HG03064 (cell line): ENCODE data around the gene SPATA31C1.
"Not testable (repeated sequence)": the region's sequence is repeated elsewhere in the genome, so short reads cannot be mapped to it uniquely, and the experiment has no call there.

Experiments
- ATAC-seq: cut with Tn5 transposase; IDR thresholded peaks from one replicate; pipeline ENCODE4 v1.9.1; 2021; ENCODE audit warnings: low read depth; ENCODE audit not compliant: unreplicated experiment

The SPATA31C1 gene

DNA sequence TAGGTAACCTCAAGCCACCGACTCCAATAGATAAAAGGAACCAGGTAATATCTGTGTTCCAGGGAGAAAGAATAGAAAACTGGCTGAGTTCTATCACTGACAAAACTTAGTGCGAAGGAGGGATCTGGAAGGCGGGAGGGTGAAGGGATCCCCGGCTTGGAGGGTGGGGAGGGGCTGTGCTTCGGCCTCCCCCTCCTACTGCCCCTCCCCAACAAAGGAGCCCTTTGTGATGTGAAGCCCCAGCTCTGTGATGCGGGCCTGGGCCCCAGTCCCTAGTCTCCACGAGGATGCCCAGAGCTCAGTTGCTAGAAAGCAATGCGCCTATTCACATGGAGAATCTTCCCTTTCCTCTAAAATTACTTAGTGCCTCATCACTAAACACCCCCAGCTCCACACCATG lies at the start of gene SPATA31C1:
Gene SPATA31C1 (plus strand): TSS at position 301 of the 400 bp plus-strand sequence.
- ATAC-seq = not testable (repeated sequence)

DNA sequence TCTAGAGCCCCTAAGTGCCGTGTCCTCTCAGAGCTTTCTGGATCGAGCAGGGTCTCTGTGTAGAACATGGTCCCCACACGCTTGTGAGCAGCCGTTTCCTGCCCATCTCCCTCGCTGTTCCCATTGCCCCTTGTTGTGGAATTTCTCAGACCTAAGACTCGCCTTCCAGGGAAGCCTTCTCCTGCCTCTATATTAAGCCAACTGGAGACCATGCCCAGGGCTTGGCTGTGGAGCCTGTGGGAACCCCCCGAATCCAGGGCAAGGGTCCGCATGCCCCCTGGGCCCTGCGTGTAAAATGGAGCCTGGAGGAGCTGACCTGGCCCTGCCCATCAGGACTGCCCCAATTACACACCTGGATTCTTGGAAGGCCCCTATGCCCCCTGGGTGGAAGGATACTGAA lies 49.6 kb upstream of the SPATA31C1 start:
- no peak for ATAC-seq

DNA sequence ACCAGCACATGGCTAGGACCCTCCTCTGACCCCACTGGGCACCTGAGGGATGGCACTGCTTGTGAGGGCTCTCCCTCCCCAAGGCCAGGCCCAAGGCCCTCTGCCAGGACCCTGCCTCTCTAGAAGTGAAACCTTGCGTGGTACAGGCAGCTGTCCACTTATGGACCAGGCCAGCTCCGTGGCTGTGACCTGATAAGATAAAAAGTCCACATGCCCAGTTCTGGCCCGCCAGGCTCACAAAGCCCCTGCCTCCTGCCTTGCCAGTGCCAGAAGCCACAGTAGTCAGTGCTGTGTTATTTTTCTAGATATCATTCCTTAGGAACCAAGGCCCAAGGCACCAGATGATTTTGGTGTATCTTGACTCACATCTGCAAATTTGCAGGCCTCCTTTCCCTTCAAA lies 49.1 kb upstream of the SPATA31C1 start:
- no peak for ATAC-seq

DNA sequence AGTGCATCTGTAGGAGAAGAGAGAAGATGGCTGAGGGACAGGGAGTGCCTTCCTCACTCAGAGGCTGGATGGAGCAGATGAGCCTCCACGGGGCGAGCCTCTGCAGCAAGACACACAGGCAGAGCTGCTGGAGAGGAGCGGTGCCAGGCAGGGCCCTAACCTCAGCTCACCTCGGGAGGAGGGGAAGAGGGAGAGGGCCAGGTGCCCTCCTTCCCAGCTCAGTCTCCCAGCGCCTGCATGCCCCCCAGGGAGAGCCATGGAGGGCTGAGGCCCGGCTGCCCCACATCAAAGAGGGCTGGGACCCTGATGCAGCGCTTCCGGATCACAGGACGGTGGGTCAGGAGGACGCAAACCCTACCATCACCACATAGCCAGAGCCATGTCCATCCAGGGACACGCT lies 48.7 kb upstream of the SPATA31C1 start:
- ATAC-seq = no peak

DNA sequence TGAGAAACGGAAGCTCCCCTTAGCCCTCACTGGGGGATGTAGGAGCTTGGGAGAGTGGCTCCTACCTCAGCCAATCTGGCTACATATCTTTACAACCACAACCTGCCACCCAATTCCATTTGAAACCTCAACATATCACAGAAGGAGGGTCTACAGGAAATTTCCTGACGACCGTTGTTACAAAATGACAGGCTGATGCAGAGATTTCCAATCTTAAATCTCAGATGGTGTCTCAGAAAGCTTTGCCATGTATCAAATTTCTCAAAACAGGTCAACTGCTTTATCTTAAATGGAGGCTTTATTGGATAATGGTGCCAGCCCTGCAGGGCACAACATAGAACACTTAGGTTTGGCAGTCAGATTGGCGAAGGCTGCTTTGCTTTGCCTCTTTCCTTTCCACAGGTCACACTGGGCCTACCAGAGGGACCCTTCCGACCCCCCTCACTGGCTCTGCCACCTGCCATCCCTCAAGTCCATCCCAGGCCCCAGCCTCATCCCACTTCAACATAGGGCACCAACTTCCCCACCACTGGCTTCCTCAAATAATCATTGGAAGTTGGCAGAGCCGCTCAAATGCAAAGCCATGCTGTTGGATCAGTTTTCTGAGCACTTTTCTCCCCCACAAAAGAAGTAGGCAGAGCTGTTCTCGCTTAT lies 46.2 kb upstream of the SPATA31C1 start:
- ATAC-seq = no peak

DNA sequence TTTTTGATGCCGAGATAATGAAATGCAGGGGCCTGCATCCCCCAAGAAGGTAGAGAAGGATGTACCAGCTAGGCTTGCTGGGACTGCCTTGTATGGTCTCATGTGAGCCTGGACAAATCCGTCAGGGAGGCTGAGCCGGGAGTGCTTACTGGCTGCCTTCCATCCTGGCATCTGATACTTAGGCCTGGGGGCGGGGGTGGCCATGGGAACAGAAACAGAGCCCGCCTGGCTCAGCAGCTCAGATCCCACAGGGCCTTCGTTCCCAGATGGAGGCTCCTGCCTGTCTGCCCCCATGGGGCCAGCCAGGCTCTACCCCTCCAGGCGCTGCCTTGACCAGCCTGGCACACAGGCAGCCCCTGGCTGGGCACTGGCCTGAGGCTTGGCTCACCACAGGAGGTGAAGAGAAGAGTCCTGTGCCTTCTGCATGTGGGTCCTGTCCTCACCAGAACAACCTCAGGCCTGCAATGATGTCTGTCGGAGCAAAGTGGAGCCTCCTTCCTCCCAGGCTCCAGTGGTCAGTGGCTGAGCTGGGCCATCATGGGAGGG lies 45.6 kb upstream of the SPATA31C1 start:
- no peak for ATAC-seq

DNA sequence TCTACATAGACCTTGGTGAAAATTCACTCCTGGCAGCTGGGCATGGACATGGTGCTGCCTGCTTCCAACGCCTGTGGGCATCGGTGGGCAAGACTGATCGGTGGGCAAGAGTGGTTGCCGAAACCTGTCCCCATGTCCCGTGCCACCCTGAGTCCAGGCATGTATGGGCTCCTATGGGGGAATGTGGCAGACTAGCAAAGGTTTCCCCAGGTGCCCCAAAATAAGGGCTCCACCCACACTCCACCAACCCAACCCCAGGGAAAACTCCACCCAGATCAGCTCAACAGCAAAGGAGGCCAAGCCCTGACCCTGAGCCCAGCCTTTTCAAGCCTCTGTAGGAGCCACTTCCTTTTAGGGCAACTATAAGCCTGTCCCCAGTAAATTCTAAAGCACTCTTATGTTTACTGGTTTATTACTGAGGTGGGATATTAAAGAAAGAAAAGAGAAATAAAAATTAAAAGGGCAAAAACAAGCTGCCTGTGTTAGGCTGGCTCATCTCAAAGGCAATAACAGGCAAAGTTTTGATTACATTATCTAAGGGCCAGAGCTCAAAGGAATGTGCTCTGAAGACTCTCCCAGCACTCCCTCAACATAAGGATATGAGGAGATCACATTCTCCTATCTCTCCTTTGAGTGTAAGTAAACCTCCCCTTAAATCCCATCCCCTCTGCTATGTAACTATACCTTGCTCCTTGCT lies 44.0 kb upstream of the SPATA31C1 start:
- ATAC-seq = no peak

DNA sequence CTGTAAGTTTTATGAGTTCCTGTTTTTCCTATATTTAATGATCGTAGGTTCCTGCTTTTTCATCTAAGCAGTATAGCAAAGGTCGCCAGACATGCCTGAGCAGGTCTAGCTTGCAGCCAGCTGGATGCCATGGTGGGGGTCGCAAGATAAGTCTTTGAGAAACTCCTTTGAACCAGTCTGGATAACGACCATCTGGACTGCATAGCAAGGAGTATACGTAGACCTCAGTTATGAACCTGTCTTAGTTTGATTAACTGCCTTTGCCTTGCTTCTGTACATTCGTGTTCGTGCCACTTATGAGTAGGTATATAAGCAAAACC lies 43.5 kb upstream of the SPATA31C1 start:
- ATAC-seq = no peak

DNA sequence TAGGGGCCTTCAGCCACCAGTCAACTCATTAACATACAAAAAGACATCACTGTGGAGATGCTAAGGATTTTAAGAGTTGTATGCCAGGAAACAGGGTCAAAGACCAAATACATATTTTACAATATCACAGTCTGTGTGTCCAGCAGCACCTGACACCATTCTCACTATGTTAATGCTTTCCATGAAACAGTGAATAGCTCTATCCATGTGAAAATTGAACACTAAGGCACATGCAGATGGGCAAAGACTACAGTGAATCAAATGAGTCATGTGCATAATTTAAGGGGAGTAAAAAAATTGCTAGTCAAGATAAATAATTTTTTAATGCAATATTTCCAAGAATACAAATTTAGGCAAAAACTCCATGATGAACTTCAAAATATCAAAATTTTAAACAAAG lies 42.7 kb upstream of the SPATA31C1 start:
- ATAC-seq = no peak

DNA sequence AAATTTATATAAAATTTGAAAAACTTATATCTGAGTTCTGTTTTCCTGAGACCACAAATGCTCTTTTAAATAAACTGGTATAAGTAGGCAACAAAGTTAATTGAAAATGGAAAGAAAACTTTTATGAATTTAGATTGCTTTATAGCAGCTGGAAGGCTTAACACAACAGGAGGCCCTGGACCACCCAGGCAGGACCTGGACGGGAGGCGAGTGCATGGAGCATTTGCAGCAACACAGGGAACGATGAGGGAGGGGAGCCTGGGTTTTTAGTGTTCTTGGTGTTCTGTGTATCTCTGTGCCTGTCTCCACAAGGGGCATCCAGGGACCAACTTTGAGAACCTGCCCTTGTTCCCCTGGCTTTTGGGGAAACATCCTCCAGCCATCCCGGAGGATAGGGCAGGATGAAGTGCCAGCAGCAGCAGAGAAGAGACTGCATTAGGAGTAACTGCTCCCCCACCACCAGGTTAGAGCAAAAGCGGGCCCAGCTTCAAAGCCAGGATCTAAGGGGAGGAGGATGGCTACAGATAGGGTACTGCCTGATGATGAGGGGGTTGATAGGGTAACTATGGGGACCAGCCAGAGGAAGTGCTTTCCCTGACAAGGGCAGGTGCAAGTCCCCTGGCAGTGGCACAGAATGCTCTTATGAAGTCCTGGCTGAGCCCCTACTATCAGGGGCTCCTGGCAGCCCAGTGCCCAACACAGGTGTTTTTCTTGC lies 41.8 kb upstream of the SPATA31C1 start:
- no peak for ATAC-seq

DNA sequence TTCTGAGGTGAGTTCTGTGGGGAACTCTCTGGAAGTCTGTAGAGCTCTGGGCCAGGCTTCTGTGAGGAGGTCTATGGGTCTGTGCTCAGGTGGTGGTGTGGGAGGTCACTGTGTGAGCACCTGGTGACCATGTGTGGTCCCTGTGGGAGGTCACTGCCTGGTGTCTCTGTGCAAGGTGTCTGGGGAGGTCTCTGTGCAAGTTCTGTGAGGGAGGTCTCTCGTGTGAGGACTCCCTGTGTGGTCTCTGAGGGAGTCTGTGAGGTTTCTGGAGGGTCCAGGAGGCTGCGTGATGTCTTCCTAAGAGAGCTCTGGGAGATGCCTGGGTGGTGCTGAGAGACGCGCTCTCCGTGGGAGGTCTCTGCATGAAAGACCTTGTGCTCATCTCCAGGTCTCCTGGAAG lies 41.1 kb upstream of the SPATA31C1 start:
- ATAC-seq = no peak

DNA sequence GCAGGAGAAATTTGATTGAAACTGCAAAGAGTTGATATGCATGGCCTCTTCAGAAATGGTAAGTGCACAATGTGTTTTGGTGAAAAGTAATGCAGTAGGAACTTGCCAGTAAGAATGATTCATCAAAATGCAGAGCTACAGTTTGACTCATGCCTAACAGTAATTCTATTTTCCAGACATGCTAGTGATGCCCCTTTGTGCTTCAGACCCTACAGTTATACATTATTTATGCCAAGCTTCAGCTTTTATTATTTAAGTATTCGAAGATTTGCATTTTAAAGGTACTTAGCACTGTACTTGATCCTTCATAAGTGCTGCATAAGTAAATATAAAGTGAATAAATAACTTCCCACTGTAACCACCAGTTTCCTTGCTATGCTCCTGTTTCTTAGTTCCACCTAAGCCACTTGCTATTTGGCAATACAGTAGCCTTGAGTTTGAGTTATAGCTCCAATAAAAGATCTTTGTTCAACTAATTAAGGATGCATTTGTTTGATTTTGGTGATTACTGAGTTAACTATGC lies 38.7 kb upstream of the SPATA31C1 start:
- no peak for ATAC-seq

DNA sequence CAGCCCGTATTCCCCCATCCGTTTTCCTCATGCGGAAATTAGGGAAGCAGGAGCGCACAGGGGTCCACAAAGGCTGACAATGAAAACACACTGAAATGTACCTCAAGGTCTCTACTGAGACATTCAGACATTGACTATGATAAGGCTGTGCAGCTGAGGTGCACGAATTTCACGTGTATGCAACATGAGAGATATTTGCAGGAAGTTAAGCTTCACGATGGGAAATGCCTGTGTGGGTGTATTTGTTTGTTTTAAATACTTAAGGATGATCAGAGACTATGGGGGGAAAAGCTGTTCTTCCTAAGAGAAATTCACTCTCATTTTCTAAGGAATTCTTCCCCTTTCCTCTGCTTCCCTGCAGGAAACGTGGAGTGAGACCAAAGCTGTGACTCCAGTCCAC lies 37.6 kb upstream of the SPATA31C1 start:
- ATAC-seq = no peak

DNA sequence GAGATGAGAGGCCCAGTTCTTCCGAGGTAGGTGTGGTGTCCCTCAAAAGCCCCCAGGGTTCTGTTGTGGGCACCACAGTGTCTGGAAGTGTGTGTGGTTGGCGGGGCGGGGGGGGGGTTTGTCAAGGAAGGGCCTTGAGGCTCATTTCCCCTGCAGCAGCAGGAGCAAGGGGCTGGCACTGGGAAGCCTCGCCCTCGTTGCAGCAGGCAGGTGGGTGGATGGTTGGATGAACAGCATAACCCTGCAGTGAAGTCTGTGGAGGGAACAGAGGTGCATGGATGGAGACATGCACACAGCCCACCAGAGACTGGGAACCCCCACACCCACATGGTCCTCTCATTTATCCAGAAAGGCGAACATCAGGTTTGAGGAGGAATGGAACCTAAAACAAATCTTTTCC lies 37.1 kb upstream of the SPATA31C1 start:
- ATAC-seq = no peak

DNA sequence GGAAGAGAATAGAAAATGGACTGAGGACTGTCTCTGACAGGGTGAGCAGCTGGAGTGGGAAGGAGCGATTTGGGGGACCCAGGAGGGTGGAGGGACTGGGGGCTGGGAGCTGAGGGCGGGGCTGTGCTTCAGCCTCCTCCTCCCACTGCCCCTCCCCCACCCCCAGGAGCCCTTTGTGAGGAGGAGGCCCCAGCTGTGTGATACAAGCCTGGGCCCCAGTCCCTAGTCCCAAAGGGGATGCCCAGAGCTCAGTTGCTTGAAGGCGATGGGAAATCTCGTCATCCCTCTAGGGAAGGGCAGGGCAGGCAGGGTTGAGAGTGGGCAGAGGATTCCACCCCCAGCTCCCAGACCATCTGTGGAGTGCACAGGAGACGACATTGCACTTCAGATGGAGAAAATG lies 35.1 kb upstream of the SPATA31C1 start, which contains the start of gene SPATA31E1:
Gene SPATA31E1 (plus strand): TSS at position 251 of the 400 bp plus-strand sequence. CDS start 15 bp downstream, at position 266.
- no peak for ATAC-seq

DNA sequence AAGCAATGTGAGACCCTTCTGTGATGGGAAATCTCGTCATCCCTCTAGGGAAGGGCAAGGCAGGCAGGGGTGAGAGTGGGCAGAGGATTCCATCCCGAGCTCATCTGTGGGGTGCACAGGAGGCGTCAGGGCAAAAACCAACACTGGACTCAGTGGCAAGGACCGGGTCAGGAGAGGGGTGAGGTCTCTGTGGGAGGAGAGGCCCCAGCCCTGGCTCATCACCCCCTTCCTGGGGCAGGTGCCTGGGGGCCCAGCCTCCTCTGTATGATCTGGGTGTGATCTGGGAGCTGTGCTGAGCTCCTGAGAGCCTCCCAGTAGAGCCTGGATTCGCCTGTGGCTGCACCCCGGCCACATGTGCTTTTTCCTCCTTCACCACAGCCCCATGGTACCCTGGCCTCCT lies 34.5 kb upstream of the SPATA31C1 start:
- ATAC-seq = no peak

DNA sequence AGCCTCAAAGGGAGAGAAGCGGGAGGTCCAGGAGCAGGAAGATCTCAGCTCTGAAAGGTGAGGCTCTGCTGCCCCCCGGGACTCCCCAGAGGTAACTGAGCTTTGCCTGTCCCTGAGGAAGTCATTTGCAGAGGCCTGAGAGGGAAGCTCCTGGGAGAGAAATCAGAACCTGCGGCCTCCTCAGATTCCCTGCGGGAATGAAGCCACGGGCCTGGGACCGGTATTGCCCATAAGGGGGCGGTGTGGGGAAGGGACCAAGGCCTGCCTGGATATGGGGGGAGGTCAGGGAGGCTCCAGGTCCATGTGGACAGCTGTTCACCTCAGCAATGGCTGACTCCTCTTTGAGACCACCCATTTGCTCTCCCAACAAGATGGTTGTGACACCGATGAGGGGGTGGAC lies 33.8 kb upstream of the SPATA31C1 start:
- no peak for ATAC-seq

DNA sequence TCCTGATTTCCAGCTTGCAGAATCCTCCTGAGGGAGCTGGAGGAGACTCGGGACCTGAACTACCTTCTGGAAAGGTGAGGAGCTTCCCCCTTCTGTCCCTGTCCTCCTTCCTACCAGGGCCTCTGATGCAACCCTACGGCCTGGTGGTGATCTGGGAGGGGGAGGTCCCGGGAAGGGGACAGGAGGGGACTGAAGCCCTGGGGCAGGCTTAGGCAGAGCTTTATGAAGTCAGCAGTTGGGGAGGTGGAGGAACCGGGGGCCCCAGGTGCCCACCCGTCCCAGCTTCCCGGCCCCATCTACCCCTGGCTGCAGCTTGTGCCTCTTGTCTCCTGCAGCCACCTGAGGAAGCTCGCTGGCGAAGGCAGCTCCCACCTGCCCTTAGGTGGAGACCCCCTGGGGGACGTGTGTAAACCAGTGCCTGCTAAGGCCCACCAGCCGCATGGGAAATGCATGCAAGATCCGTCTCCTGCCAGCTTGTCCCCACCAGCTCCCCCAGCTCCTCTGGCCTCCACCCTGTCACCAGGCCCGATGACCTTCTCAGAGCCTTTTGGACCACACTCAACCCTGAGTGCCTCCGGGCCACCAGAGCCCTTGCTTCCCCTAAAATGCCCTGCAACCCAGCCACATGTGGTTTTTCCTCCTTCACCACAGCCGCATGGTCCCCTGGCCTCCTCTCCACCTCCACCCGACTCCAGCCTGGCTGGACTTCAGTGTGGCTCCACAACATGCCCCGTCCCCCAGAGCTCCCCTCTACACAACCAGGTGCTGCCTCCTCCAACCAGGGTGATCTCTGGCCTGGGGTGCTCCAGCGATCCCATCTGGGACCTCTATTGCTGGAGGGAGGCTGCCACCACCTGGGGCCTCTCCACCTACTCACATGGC lies 32.9 kb upstream of the SPATA31C1 start:
- ATAC-seq = no peak

DNA sequence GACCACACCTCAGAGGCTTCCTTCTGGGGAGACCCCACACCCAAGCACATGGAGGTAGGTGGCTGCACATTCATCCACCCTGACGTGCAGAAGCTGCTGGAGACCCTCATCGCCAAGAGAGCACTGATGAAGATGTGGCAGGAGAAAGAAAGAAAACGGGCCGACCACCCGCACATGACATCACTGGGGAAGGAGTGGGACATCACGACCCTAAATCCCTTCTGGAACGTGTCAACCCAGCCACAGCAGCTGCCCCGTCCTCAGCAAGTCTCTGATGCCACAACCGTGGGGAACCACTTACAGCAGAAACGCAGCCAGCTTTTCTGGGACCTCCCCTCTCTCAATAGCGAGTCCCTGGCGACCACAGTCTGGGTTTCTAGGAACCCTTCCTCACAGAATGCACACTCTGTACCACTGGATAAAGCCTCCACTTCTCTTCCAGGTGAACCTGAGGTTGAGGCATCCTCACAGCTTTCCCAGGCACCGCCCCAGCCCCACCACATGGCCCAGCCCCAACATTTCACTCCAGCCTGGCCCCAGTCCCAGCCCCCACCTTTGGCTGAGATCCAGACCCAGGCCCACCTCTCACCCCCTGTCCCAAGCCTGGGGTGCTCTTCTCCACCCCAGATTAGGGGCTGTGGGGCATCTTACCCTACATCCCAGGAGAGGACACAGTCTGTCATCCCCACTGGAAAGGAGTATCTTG lies 32.1 kb upstream of the SPATA31C1 start:
- ATAC-seq = no peak
